HFFc6 (cell line): ENCODE measurements around the gene PPP1R9A. TPM values are rescaled to one million over a fixed set of nuclear protein-coding genes. Genes with fewer than 3 reads are reported as not detected.

Source experiments
- DNase-seq: peaks from one replicate; pipeline ENCODE4 v3.0.0-alpha.2; 2018
- H3K27ac Mint-ChIP-seq: 2 replicates; pipeline ENCODE4 v1.8.0; 2020; ENCODE audit warnings: mild to moderate bottlenecking, mixed read lengths
- H3K27me3 Mint-ChIP-seq: 2 replicates; pipeline ENCODE4 v1.8.0; 2021; ENCODE audit warnings: mild to moderate bottlenecking, moderate library complexity, mixed read lengths; ENCODE audit not compliant: insufficient read depth
- H3K36me3 Mint-ChIP-seq: 2 replicates; pipeline ENCODE4 v1.8.0; 2021; ENCODE audit warnings: low read depth, mixed read lengths
- H3K4me1 Mint-ChIP-seq: 2 replicates; pipeline ENCODE4 v1.8.0; 2020; ENCODE audit warnings: low read depth, mixed read lengths
- H3K4me3 Mint-ChIP-seq: 2 replicates; pipeline ENCODE4 v1.8.0; 2020; ENCODE audit warnings: mild to moderate bottlenecking, moderate library complexity, mixed read lengths
- H3K9me3 Mint-ChIP-seq: 2 replicates; pipeline ENCODE4 v1.8.0; 2020; ENCODE audit warnings: mild to moderate bottlenecking, mixed read lengths
- CTCF ChIP-seq: fragments of 200-600 bp; sonication (generic); IDR thresholded peaks from 2 replicates; pipeline ENCODE4 v1.5.0; 2021; ENCODE audit warnings: antibody characterized with exemption, mild to moderate bottlenecking
- total RNA-seq, 6 experiments: library from RNA; stranded (reverse); fragmentation: NEBNext Ultra II Directional; extraction: Animal tissue kit (Norgen Biotek cat#: 25700); gene quantifications; 2 replicates in 1 of 6; 3 replicates in 5 of 6; pipeline ENCODE4 v1.2.3, GENCODE V29; 2021

PPP1R9A gene
- total RNA-seq, 6 experiments from 2014 or later: not detected

GRCh38 chr7:95316588-95316987 is 409.2 kb downstream of the PPP1R9A start:
- DNase-seq: no peak
- H3K27me3 Mint-ChIP-seq: no peaks in the 10 kb centered on the region
- peaks cover 8% of the 10 kb centered on the region; the same call in 1 of the 2 replicates for H3K9me3 Mint-ChIP-seq
- no peak for TF ChIP-seq CTCF
- H3K27ac Mint-ChIP-seq: no peak overlapping the region
- no peaks in the 10 kb centered on the region for H3K36me3 Mint-ChIP-seq
- no peak overlapping the region for H3K4me3 Mint-ChIP-seq
- H3K4me1 Mint-ChIP-seq: no peaks in the 10 kb centered on the region

- Mint-ChIP-seq H3K36me3 (no peaks in the 10 kb centered on the region), H3K4me1 (no peaks in the 10 kb centered on the region), H3K4me3 (no peak overlapping the region), H3K27ac (no peak overlapping the region), H3K27me3 (no peaks in the 10 kb centered on the region), H3K9me3 (peaks cover 8% of the 10 kb centered on the region; the same call in 1 of the 2 replicates)
- no peak for DNase-seq
- TF ChIP-seq CTCF: no peak
Observed at GRCh38 chr7:95317546-95317945, 410.2 kb downstream of the PPP1R9A start.

- H3K27me3 Mint-ChIP-seq: no peaks in the 10 kb centered on the region
- no peak for DNase-seq
- H3K4me1 Mint-ChIP-seq: no peaks in the 10 kb centered on the region
- H3K4me3 Mint-ChIP-seq: no peak overlapping the region
- no peak for TF ChIP-seq CTCF
- peaks cover 8% of the 10 kb centered on the region; the same call in 1 of the 2 replicates for H3K9me3 Mint-ChIP-seq
- no peak overlapping the region for H3K27ac Mint-ChIP-seq
- no peaks in the 10 kb centered on the region for H3K36me3 Mint-ChIP-seq
Observed at GRCh38 chr7:95317966-95318365, 410.6 kb downstream of the PPP1R9A start.

- DNase-seq: no peak
- H3K27me3 Mint-ChIP-seq: no peaks in the 10 kb centered on the region
- TF ChIP-seq CTCF: no peak
- H3K9me3 Mint-ChIP-seq: peaks cover 8% of the 10 kb centered on the region; the same call in 1 of the 2 replicates
- no peak overlapping the region for H3K27ac Mint-ChIP-seq
- H3K4me3 Mint-ChIP-seq: no peak overlapping the region
- no peaks in the 10 kb centered on the region for H3K36me3 Mint-ChIP-seq
- H3K4me1 Mint-ChIP-seq: no peaks in the 10 kb centered on the region
Observed at GRCh38 chr7:95318501-95319100, 411.2 kb downstream of the PPP1R9A start.

- DNase-seq: no peak
- H3K36me3 Mint-ChIP-seq: no peaks in the 10 kb centered on the region
- no peak overlapping the region for H3K4me3 Mint-ChIP-seq
Observed at GRCh38 chr7:95319570-95319969, 412.2 kb downstream of the PPP1R9A start.

More at GRCh38 chr7:95319570-95319969, 412.2 kb downstream of the PPP1R9A start:
- Mint-ChIP-seq H3K4me1 (no peaks in the 10 kb centered on the region), H3K27me3 (no peaks in the 10 kb centered on the region), H3K9me3 (0 out of 2 replicates have a peak, but pooled peaks cover 8% of the 10 kb centered on the region), H3K27ac (no peak overlapping the region)
- TF ChIP-seq CTCF: no peak
